HCT116 (cell line): Measurements from ENCODE around the gene GFRA3. TPM values are rescaled to one million over a fixed set of nuclear protein-coding genes. Genes with fewer than 3 reads are reported as not detected.
A peak's percentile ranks its signal among the peaks of the same experiment; 100 is the strongest.

ENCODE experiments used
- ATAC-seq: fragments of 200-7000 bp; cut with Tn5 transposase; 2 replicates; pipeline ENCODE4 v1.9.1; 2020; ENCODE audit warnings: mild to moderate bottlenecking, moderate library complexity
- BruUV-seq: library from RNA; stranded (reverse); fragments of 400-500 nt; replicated peaks from 2 replicates; lab custom pipeline; 2021; lab: Mats Ljungman, UMichigan
- CTCF ChIA-PET: fragments of 300-600 bp; sonication (Branson Sonifier 250); formaldehyde crosslinking; loops from one replicate; lab custom pipeline; 2021; ENCODE audit warnings: antibody characterized with exemption; lab: Charles Lee
- POLR2A ChIA-PET: fragments of 300-600, 350-600 bp; sonication (Branson Sonifier 250); formaldehyde crosslinking; loops from one replicate; lab custom pipeline; 2021; ENCODE audit warnings: antibody characterized with exemption; lab: Charles Lee
- RAD21 ChIA-PET, 2 experiments: fragments of 300-600 bp; sonication (Branson Sonifier 250); formaldehyde crosslinking; loops; one replicate each; lab custom pipeline; 2023; ENCODE audit warnings: low total read pairs in 2 of 2; ENCODE audit not compliant: uncharacterized antibody in 2 of 2, unreplicated experiment in 2 of 2, low non-redundant PET in 1 of 2; lab: Charles Lee
- DNase-seq: peaks from one replicate; pipeline ENCODE4 v3.0.0-alpha.2; 2010; ENCODE audit warnings: low read depth, low spot score
- H2AFZ ChIP-seq: fragments of 200-600 bp; shearing (Covaris generic), sonication (generic); 2 replicates; pipeline ENCODE4 v1.6.1; 2017; ENCODE audit warnings: low read depth, mixed run types, mixed read lengths, antibody characterized with exemption, low read length; ENCODE audit not compliant: poor library complexity, severe bottlenecking
- H3K27ac ChIP-seq: 2 replicates; pipeline ENCODE4 v1.5.1; 2012; ENCODE audit warnings: low read depth, low read length
- H3K27me3 ChIP-seq: fragments of 200-600 bp; sonication (generic); 2 replicates; pipeline ENCODE4 v1.6.1; 2016; ENCODE audit warnings: mixed run types, low read length, mixed read lengths; ENCODE audit not compliant: insufficient read depth
- H3K36me3 ChIP-seq, 2 experiments: fragments of 200-500 bp in 1 of 2; fragments of 200-600 bp in 1 of 2; sonication (Bioruptor generic) in 1 of 2; sonication (generic) in 1 of 2; 2 replicates each; pipeline versions ENCODE4 v1.5.1 to v1.6.1; 2014 to 2016; ENCODE audit warnings: low read length in 2 of 2, inconsistent platforms in 1 of 2, mixed read lengths in 1 of 2, mixed run types in 1 of 2; ENCODE audit not compliant: insufficient read depth in 2 of 2, control insufficient read depth in 1 of 2
- H3K4me1 ChIP-seq, 2 experiments: fragments of 200-600 bp in 1 of 2; sonication (generic) in 1 of 2; 2 replicates each; pipeline versions ENCODE4 v1.5.1 to v1.6.1; 2012 to 2017; ENCODE audit warnings: low read length in 2 of 2, inconsistent platforms in 1 of 2, mild to moderate bottlenecking in 1 of 2, mixed read lengths in 1 of 2, mixed run types in 1 of 2, moderate library complexity in 1 of 2; ENCODE audit not compliant: insufficient read depth in 2 of 2, control insufficient read depth in 1 of 2
- H3K4me2 ChIP-seq: fragments of 200-600 bp; sonication (generic); 2 replicates; pipeline ENCODE4 v1.6.1; 2017; ENCODE audit warnings: mixed run types, low read length, mixed read lengths
- H3K4me3 ChIP-seq, 2 experiments: fragments of 200-600 bp in 1 of 2; sonication (generic) in 1 of 2; replicated peaks in 1 of 2; 2 replicates each; pipeline ENCODE4 v1.5.1; 2011 to 2016; ENCODE audit warnings: low read length in 2 of 2, control low read depth in 1 of 2, low read depth in 1 of 2, mild to moderate bottlenecking in 1 of 2, mixed read lengths in 1 of 2, mixed run types in 1 of 2
- H3K79me2 ChIP-seq: fragments of 200-600 bp; sonication (generic); 2 replicates; pipeline ENCODE4 v1.6.1; 2017; ENCODE audit warnings: mild to moderate bottlenecking, mixed run types, low read length, moderate library complexity, mixed read lengths; ENCODE audit not compliant: insufficient read depth
- H3K9ac ChIP-seq: fragments of 200-600 bp; sonication (generic); 2 replicates; pipeline ENCODE4 v1.6.1; 2016; ENCODE audit warnings: low read length, mixed read lengths
- H3K9me2 ChIP-seq: fragments of 200-600 bp; sonication (generic), shearing (Covaris generic); 2 replicates; pipeline ENCODE4 v1.6.1; 2017; ENCODE audit warnings: mixed run types, mild to moderate bottlenecking, moderate library complexity; ENCODE audit not compliant: insufficient read depth
- H3K9me3 ChIP-seq, 2 experiments: fragments of 200-500 bp in 1 of 2; fragments of 200-600 bp in 1 of 2; sonication (Bioruptor generic) in 1 of 2; sonication (generic) in 1 of 2; 2 replicates each; pipeline ENCODE4 v1.6.1; 2014 to 2017; ENCODE audit warnings: low read length in 2 of 2, mixed read lengths in 2 of 2, inconsistent platforms in 1 of 2, low read depth in 1 of 2, mild to moderate bottlenecking in 1 of 2, mixed run types in 1 of 2, moderate library complexity in 1 of 2; ENCODE audit not compliant: control insufficient read depth in 1 of 2, insufficient read depth in 1 of 2
- H4K20me1 ChIP-seq: fragments of 200-600 bp; sonication (generic), shearing (Covaris generic); 2 replicates; pipeline ENCODE4 v1.6.1; 2017; ENCODE audit warnings: mixed run types, mild to moderate bottlenecking, moderate library complexity; ENCODE audit not compliant: insufficient read depth
- CBX3 ChIP-seq: IDR thresholded peaks from 2 replicates; pipeline ENCODE4 v1.6.1; 2012; ENCODE audit warnings: low read depth
- CEBPB ChIP-seq: IDR thresholded peaks from 2 replicates; pipeline ENCODE4 v1.6.1; 2012; ENCODE audit warnings: low read depth
- ELF1 ChIP-seq: IDR thresholded peaks from 2 replicates; pipeline ENCODE4 v1.6.1; 2012; ENCODE audit warnings: low read depth, borderline replicate concordance
- EZH2 ChIP-seq: fragments of 200-600 bp; sonication (generic); IDR thresholded peaks from 2 replicates; pipeline ENCODE4 v1.6.1; 2017; ENCODE audit warnings: antibody characterized with exemption, mixed run types
- JUND ChIP-seq: IDR thresholded peaks from 2 replicates; pipeline ENCODE4 v1.6.1; 2012
- POLR2A ChIP-seq: IDR thresholded peaks from 2 replicates; pipeline ENCODE4 v1.7.0; 2011; ENCODE audit warnings: borderline replicate concordance; ENCODE audit not compliant: insufficient read depth, insufficient read length; ENCODE audit errors: extremely low read depth
- POLR2AphosphoS5 ChIP-seq: IDR thresholded peaks from 2 replicates; pipeline ENCODE4 v1.6.1; 2011; ENCODE audit warnings: mild to moderate bottlenecking, low read depth, low read length, moderate library complexity
- SIN3A ChIP-seq: IDR thresholded peaks from 2 replicates; pipeline ENCODE4 v1.6.1; 2012; ENCODE audit warnings: low read depth
- SP1 ChIP-seq: IDR thresholded peaks from 2 replicates; pipeline ENCODE4 v1.6.1; 2012; ENCODE audit warnings: low read depth
- SRF ChIP-seq: IDR thresholded peaks from 2 replicates; pipeline ENCODE4 v1.6.1; 2012; ENCODE audit warnings: low read depth
- TCF7L2 ChIP-seq: IDR thresholded peaks from 2 replicates; pipeline ENCODE4 v1.7.0; 2011; ENCODE audit warnings: borderline replicate concordance, inconsistent platforms; ENCODE audit not compliant: insufficient read depth, insufficient read length; ENCODE audit errors: extremely low read depth
- ZFX ChIP-seq: fragments of 450-650 bp; IDR thresholded peaks from 2 replicates; pipeline ENCODE4 v1.6.1; 2017
- ZNF274 ChIP-seq: fragments of 200-500 bp; sonication (Bioruptor generic); IDR thresholded peaks from 2 replicates; pipeline ENCODE4 v1.6.1; 2014; ENCODE audit warnings: mild to moderate bottlenecking, low read depth, low read length, inconsistent platforms
- intact Hi-C: fragments of 100-400 bp; cut with micrococcal nuclease; formaldehyde crosslinking; loops from 2 replicates; pipeline ENCODE4 v1.10.0; 2022
- total RNA-seq: library from RNA; stranded (reverse); gene quantifications from one replicate; pipeline ENCODE4 v1.2.1, GENCODE V29; 2021; ENCODE audit not compliant: unreplicated experiment
- TF ChIP-seq, protein P1 (sequence below): IDR thresholded peaks from 2 replicates; pipeline ENCODE4 v1.6.1; 2011; ENCODE audit warnings: mild to moderate bottlenecking, low read length, moderate library complexity; ENCODE audit not compliant: insufficient replicate concordance; ENCODE audit errors: extremely low read depth
- TF ChIP-seq, protein P2 (sequence below): IDR thresholded peaks from 2 replicates; pipeline ENCODE4 v1.6.1; 2012; ENCODE audit warnings: low read depth
- TF ChIP-seq, protein P3 (sequence below), 3 experiments: fragments of 200-600 bp in 1 of 3; sonication (generic) in 1 of 3; IDR thresholded peaks in 2 of 3; conservative IDR thresholded peaks in 1 of 3; 2 replicates each; pipeline ENCODE4 v1.5.1; 2012 to 2017; ENCODE audit warnings: low read depth in 2 of 3, low read length in 2 of 3, antibody characterized with exemption in 1 of 3, borderline replicate concordance in 1 of 3, control low read depth in 1 of 3, mild to moderate bottlenecking in 1 of 3, mixed read lengths in 1 of 3, mixed run types in 1 of 3, moderate library complexity in 1 of 3; ENCODE audit not compliant: insufficient read depth in 1 of 3
- TF ChIP-seq, protein P4 (sequence below): IDR thresholded peaks from 2 replicates; pipeline ENCODE4 v1.6.1; 2012

Gene GFRA3
- total RNA-seq, 1 experiment from 2014 or later: not detected

DNA sequence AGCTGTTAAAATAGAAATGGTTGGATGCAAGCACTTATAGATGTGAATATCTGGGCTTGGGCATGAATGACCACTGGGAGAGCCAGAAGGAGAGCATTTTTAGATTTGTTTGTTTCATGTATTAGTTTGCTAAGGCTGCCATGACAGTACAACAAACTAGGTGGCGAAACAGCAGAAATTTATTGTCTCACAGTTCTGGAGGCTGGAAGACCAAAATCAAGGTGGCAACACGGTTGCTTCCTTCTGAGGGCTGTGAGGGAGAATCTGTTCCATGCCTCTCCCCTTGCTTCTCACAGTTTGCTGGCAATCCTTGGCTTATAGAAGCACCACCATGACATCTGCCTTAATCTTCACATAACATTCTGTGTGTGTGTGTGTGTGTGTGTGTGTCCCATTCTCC lies 41.1 kb downstream of the GFRA3 start:
- ATAC-seq (peak; percentile 20; the same call in 1 of the 2 replicates), DNase-seq (no peak)
- no peaks in the 10 kb centered on the region for H3K79me2 ChIP-seq
- no peaks in the 10 kb centered on the region for H4K20me1 ChIP-seq
- no peaks in the 10 kb centered on the region for H3K9me2 ChIP-seq
- no peaks in the 10 kb centered on the region for H3K36me3 ChIP-seq
- CTCF ChIA-PET: no interaction called here
- RAD21 ChIA-PET: no interaction called here
- intact Hi-C loops: no loop called here
- H3K4me1 ChIP-seq: no peaks in the 10 kb centered on the region
- no peak overlapping the region for H3K27ac ChIP-seq
- no peak overlapping the region for H3K4me3 ChIP-seq
- POLR2A ChIA-PET: interaction anchor here (0.6 kb wide), 1 partner anchor 55 kb away, joined by 3 read pairs; the partner anchor contains the start of gene KIF20A
- H3K4me2 ChIP-seq: no peak overlapping the region
- no peaks in the 10 kb centered on the region for H3K9me3 ChIP-seq
- TF ChIP-seq JUND (no peak), CEBPB (no peak), SRF (no peak), SP1 (no peak), POLR2AphosphoS5 (no peak), POLR2A (no peak), ZFX (no peak), SIN3A (no peak), ELF1 (no peak), CBX3 (no peak), EZH2 (no peak), ZNF274 (no peak), TCF7L2 (no peak)
- TF ChIP-seq, protein P1, sequence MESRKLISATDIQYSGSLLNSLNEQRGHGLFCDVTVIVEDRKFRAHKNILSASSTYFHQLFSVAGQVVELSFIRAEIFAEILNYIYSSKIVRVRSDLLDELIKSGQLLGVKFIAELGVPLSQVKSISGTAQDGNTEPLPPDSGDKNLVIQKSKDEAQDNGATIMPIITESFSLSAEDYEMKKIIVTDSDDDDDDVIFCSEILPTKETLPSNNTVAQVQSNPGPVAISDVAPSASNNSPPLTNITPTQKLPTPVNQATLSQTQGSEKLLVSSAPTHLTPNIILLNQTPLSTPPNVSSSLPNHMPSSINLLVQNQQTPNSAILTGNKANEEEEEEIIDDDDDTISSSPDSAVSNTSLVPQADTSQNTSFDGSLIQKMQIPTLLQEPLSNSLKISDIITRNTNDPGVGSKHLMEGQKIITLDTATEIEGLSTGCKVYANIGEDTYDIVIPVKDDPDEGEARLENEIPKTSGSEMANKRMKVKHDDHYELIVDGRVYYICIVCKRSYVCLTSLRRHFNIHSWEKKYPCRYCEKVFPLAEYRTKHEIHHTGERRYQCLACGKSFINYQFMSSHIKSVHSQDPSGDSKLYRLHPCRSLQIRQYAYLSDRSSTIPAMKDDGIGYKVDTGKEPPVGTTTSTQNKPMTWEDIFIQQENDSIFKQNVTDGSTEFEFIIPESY: no peak
- TF ChIP-seq, protein P2, sequence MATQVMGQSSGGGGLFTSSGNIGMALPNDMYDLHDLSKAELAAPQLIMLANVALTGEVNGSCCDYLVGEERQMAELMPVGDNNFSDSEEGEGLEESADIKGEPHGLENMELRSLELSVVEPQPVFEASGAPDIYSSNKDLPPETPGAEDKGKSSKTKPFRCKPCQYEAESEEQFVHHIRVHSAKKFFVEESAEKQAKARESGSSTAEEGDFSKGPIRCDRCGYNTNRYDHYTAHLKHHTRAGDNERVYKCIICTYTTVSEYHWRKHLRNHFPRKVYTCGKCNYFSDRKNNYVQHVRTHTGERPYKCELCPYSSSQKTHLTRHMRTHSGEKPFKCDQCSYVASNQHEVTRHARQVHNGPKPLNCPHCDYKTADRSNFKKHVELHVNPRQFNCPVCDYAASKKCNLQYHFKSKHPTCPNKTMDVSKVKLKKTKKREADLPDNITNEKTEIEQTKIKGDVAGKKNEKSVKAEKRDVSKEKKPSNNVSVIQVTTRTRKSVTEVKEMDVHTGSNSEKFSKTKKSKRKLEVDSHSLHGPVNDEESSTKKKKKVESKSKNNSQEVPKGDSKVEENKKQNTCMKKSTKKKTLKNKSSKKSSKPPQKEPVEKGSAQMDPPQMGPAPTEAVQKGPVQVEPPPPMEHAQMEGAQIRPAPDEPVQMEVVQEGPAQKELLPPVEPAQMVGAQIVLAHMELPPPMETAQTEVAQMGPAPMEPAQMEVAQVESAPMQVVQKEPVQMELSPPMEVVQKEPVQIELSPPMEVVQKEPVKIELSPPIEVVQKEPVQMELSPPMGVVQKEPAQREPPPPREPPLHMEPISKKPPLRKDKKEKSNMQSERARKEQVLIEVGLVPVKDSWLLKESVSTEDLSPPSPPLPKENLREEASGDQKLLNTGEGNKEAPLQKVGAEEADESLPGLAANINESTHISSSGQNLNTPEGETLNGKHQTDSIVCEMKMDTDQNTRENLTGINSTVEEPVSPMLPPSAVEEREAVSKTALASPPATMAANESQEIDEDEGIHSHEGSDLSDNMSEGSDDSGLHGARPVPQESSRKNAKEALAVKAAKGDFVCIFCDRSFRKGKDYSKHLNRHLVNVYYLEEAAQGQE: no peak
- TF ChIP-seq, protein P3, sequence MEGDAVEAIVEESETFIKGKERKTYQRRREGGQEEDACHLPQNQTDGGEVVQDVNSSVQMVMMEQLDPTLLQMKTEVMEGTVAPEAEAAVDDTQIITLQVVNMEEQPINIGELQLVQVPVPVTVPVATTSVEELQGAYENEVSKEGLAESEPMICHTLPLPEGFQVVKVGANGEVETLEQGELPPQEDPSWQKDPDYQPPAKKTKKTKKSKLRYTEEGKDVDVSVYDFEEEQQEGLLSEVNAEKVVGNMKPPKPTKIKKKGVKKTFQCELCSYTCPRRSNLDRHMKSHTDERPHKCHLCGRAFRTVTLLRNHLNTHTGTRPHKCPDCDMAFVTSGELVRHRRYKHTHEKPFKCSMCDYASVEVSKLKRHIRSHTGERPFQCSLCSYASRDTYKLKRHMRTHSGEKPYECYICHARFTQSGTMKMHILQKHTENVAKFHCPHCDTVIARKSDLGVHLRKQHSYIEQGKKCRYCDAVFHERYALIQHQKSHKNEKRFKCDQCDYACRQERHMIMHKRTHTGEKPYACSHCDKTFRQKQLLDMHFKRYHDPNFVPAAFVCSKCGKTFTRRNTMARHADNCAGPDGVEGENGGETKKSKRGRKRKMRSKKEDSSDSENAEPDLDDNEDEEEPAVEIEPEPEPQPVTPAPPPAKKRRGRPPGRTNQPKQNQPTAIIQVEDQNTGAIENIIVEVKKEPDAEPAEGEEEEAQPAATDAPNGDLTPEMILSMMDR (IDR thresholded peaks at IDR 0.05 in 2 of 3, conservative IDR thresholded peaks at IDR 0.05 in 1 of 3; ENCODE audit: borderline replicate concordance in 1 of 3, insufficient read depth in 1 of 3, low read depth in 2 of 3, low read length in 2 of 3): no peak
- TF ChIP-seq, protein P4, sequence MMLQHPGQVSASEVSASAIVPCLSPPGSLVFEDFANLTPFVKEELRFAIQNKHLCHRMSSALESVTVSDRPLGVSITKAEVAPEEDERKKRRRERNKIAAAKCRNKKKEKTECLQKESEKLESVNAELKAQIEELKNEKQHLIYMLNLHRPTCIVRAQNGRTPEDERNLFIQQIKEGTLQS: no peak
- H2AFZ ChIP-seq: no peak overlapping the region
- no peak overlapping the region for H3K9ac ChIP-seq
- 0 out of 2 replicates have a peak, but pooled peaks cover 3% of the 10 kb centered on the region for H3K27me3 ChIP-seq
- no TSS peak for BruUV-seq
